ENCODE data around the gene CTCFL.

GRCh38 chr20:57464642-57465211 is 60.2 kb downstream of the CTCFL start:
- TF ChIP-seq CTCF (IDR thresholded peaks at IDR 0.05) (no peak), POLR2A (IDR thresholded peaks at IDR 0.05) (no peak)

All from sigmoid colon (tissue), 3 donors.